HepG2 (cell line): ENCODE results near the gene UPF3B. TPM values are rescaled to one million over a fixed set of nuclear protein-coding genes. Genes with fewer than 3 reads are reported as not detected.

Experiments
- ATAC-seq: fragments of 200-7000 bp; cut with Tn5 transposase; 3 replicates; pipeline ENCODE4 v1.9.1; 2020; ENCODE audit warnings: mild to moderate bottlenecking, moderate library complexity
- BruUV-seq: library from RNA; stranded (reverse); fragments of 400-500 nt; replicated peaks from 2 replicates; lab custom pipeline; 2021; lab: Mats Ljungman, UMichigan
- CTCF ChIA-PET: fragments of 300-600 bp; formaldehyde crosslinking; extraction: SDS; loops from one replicate; lab custom pipeline; 2021; ENCODE audit warnings: low total read pairs, inconsistent platforms, low intra/inter-chr PET ratio; lab: Yijun Ruan, JAX
- POLR2A ChIA-PET: fragments of 350-600 bp; sonication (Branson Sonifier 250); formaldehyde crosslinking; loops from one replicate; lab custom pipeline; 2020; ENCODE audit warnings: antibody characterized with exemption, inconsistent platforms; lab: Yijun Ruan, JAX
- DNase-seq: peaks from one replicate; pipeline ENCODE4 v3.0.0-alpha.2; 2015; ENCODE audit warnings: low spot score
- FAIRE-seq: peaks from 3 replicates; lab custom pipeline; 2011; peaks lifted over from hg19 to GRCh38; lab: Jason Lieb, UNC
- H2AFZ ChIP-seq: one replicate; pipeline ENCODE4 v1.6.1; 2011; ENCODE audit warnings: low read length, inconsistent platforms
- H3K27ac ChIP-seq: fragments of 300-600 bp; 3 replicates; pipeline ENCODE4 v1.8.0; 2011; ENCODE audit warnings: mixed run types, mild to moderate bottlenecking, mixed read lengths, low read length, inconsistent platforms; ENCODE audit not compliant: insufficient read depth; ENCODE audit errors: extremely low read length
- H3K27me3 ChIP-seq, 2 experiments: fragments of 200-600 bp in 1 of 2; 2 replicates in 1 of 2; 3 replicates in 1 of 2; pipeline versions ENCODE4 v1.6.0 to v1.8.0; 2011; ENCODE audit warnings: low read length in 2 of 2, mild to moderate bottlenecking in 2 of 2, moderate library complexity in 2 of 2, inconsistent platforms in 1 of 2; ENCODE audit not compliant: insufficient read depth in 2 of 2, control insufficient read depth in 1 of 2
- H3K36me3 ChIP-seq, 2 experiments: fragments of 200-600 bp in 1 of 2; replicated peaks in 1 of 2; 2 replicates in 1 of 2; 3 replicates in 1 of 2; pipeline versions ENCODE4 v1.5.1 to v1.8.0; 2011; ENCODE audit warnings: low read length in 2 of 2, inconsistent platforms in 1 of 2; ENCODE audit not compliant: insufficient read depth in 2 of 2, control insufficient read depth in 1 of 2
- H3K4me1 ChIP-seq: 2 replicates; pipeline ENCODE4 v1.5.1; 2012; ENCODE audit warnings: low read length, inconsistent platforms; ENCODE audit not compliant: insufficient read depth
- H3K4me2 ChIP-seq: 2 replicates; pipeline ENCODE4 v1.6.0; 2011; ENCODE audit warnings: low read depth, low read length, inconsistent platforms
- H3K4me3 ChIP-seq, 3 experiments: fragments of 200-600 bp in 1 of 3; sonication (generic), shearing (Covaris generic) in 1 of 3; replicated peaks in 1 of 3; 2 replicates each; pipeline ENCODE4 v1.5.1; 2011 to 2016; ENCODE audit warnings: low read length in 3 of 3, inconsistent platforms in 2 of 3, low read depth in 2 of 3, mild to moderate bottlenecking in 2 of 3, control low read depth in 1 of 3, mixed read lengths in 1 of 3; ENCODE audit not compliant: insufficient read depth in 1 of 3
- H3K79me2 ChIP-seq: one replicate; pipeline ENCODE4 v1.6.1; 2011; ENCODE audit warnings: low read length, inconsistent platforms; ENCODE audit not compliant: insufficient read depth
- H3K9ac ChIP-seq: 2 replicates; pipeline ENCODE4 v1.6.0; 2011; ENCODE audit warnings: mild to moderate bottlenecking, low read depth, low read length, inconsistent platforms; ENCODE audit not compliant: insufficient read depth
- H3K9me3 ChIP-seq: 2 replicates; pipeline ENCODE4 v1.5.1; 2012; ENCODE audit warnings: mild to moderate bottlenecking, low read length
- H4K20me1 ChIP-seq: 2 replicates; pipeline ENCODE4 v1.6.0; 2011; ENCODE audit warnings: inconsistent platforms, mild to moderate bottlenecking, low read length, moderate library complexity; ENCODE audit not compliant: insufficient read depth
- ARNT2 ChIP-seq: sonication (generic); formaldehyde crosslinking; IDR thresholded peaks from 2 replicates; pipeline ENCODE4 v1.8.0; 2022; ENCODE audit warnings: mild to moderate bottlenecking, low read depth, missing genetic modification reagents, moderate library complexity
- CC2D1A ChIP-seq: sonication (generic); formaldehyde crosslinking; IDR thresholded peaks from 2 replicates; pipeline ENCODE4 v1.8.1; 2023; ENCODE audit warnings: mild to moderate bottlenecking, missing genetic modification reagents
- CREB1 ChIP-seq, 2 experiments: fragments of 450-650 bp in 1 of 2; IDR thresholded peaks; 2 replicates each; pipeline ENCODE4 v1.6.1; 2016 to 2017; ENCODE audit warnings: control low read depth in 1 of 2, mild to moderate bottlenecking in 1 of 2, missing compliant biosample characterization in 1 of 2, missing genetic modification characterization in 1 of 2
- ETS1 ChIP-seq: sonication (generic); formaldehyde crosslinking; IDR thresholded peaks from 2 replicates; pipeline ENCODE4 v1.4.0; 2020; ENCODE audit warnings: missing genetic modification reagents
- GZF1 ChIP-seq: sonication (generic); formaldehyde crosslinking; IDR thresholded peaks from 2 replicates; pipeline ENCODE4 v1.5.1; 2020; ENCODE audit warnings: mild to moderate bottlenecking, missing genetic modification reagents
- HMGXB4 ChIP-seq, 2 experiments: sonication (generic) in 1 of 2; formaldehyde crosslinking in 1 of 2; IDR thresholded peaks; 2 replicates each; pipeline versions ENCODE4 v1.4.0 to v1.6.1; 2018 to 2020; ENCODE audit warnings: missing genetic modification reagents in 2 of 2, borderline replicate concordance in 1 of 2, low read depth in 1 of 2, mild to moderate bottlenecking in 1 of 2, missing biosample characterization in 1 of 2
- HNRNPUL1 ChIP-seq: fragments of 200-400 bp; formaldehyde crosslinking; IDR thresholded peaks from 2 replicates; pipeline ENCODE4 v1.6.1; 2017; ENCODE audit warnings: low read depth, mild to moderate bottlenecking, low read length, moderate library complexity
- KAT2B ChIP-seq: fragments of 150-350 bp; IDR thresholded peaks from 2 replicates; pipeline ENCODE4 v1.6.1; 2014; ENCODE audit warnings: low read depth, low read length, borderline replicate concordance
- KAT8 ChIP-seq: IDR thresholded peaks from 2 replicates; pipeline ENCODE4 v1.6.1; 2016; ENCODE audit warnings: missing genetic modification reagents, missing compliant biosample characterization
- KLF9 ChIP-seq: IDR thresholded peaks from 2 replicates; pipeline ENCODE4 v1.6.1; 2016; ENCODE audit warnings: low read depth
- LCORL ChIP-seq, 2 experiments: fragments of 450-650 bp in 1 of 2; sonication (generic) in 1 of 2; formaldehyde crosslinking in 1 of 2; IDR thresholded peaks; 2 replicates each; pipeline versions ENCODE4 v1.5.0 to v1.6.1; 2017 to 2020; ENCODE audit warnings: antibody characterized with exemption in 1 of 2, missing genetic modification reagents in 1 of 2
- MBD4 ChIP-seq: IDR thresholded peaks from 2 replicates; pipeline ENCODE4 v1.6.1; 2012; ENCODE audit warnings: low read length, inconsistent platforms, borderline replicate concordance
- RFX1 ChIP-seq: fragments of 450-650 bp; IDR thresholded peaks from 2 replicates; pipeline ENCODE4 v1.6.1; 2017
- TCF12 ChIP-seq, 2 experiments: fragments of 450-650 bp in 1 of 2; sonication (generic) in 1 of 2; formaldehyde crosslinking in 1 of 2; IDR thresholded peaks; 2 replicates each; pipeline versions ENCODE4 v1.6.1 to v1.8.0; 2017 to 2022; ENCODE audit warnings: antibody characterized with exemption in 1 of 2, mild to moderate bottlenecking in 1 of 2, missing genetic modification reagents in 1 of 2, moderate library complexity in 1 of 2
- TP53 ChIP-seq: sonication (generic); formaldehyde crosslinking; conservative IDR thresholded peaks from 2 replicates; pipeline ENCODE4 v1.4.0; 2020; ENCODE audit warnings: missing genetic modification reagents
- ZNF30 ChIP-seq: sonication (generic); formaldehyde crosslinking; IDR thresholded peaks from 2 replicates; pipeline ENCODE4 v1.5.0; 2020; ENCODE audit warnings: mild to moderate bottlenecking, missing genetic modification reagents
- ZNF674 ChIP-seq: sonication (generic); formaldehyde crosslinking; IDR thresholded peaks from 2 replicates; pipeline ENCODE4 v1.5.0; 2020; ENCODE audit warnings: low read depth, mild to moderate bottlenecking, missing genetic modification reagents
- ZNF737 ChIP-seq: sonication (generic); formaldehyde crosslinking; IDR thresholded peaks from 2 replicates; pipeline ENCODE4 v1.5.0; 2020; ENCODE audit warnings: missing genetic modification reagents, mild to moderate bottlenecking, borderline replicate concordance
- WGBS: methylation state at CpG from one replicate; pipeline ENCODE4 v1.1.6; 2017; ENCODE audit warnings: low lambda C conversion rate; 5-methylcytosine and 5-hydroxymethylcytosine counted together
- in situ Hi-C: cut with HindIII; loops from 2 replicates; pipeline ENCODE4 v1.10.0; 2017; ENCODE audit warnings: low pct_unique_long_range_greater_than_20kb; ENCODE audit not compliant: extremely low pct_ligation_motif_present
- intact Hi-C: fragments of 100-400 bp; cut with micrococcal nuclease; formaldehyde crosslinking; loops from one replicate; pipeline ENCODE4 v1.10.0; 2022; ENCODE audit not compliant: unreplicated experiment
- polyA plus RNA-seq, 8 experiments: library from polyadenylated mRNA; depleted of rRNA in 3 of 8; stranded (reverse) in 7 of 8; unstranded in 1 of 8; fragments of >200 nt; fragmentation: Illumina TruSeq in 4 of 8; extraction: Trizol in 4 of 8; gene quantifications; 2 replicates each; pipeline versions ENCODE4 v1.2.1 to v1.2.3, GENCODE V29; 2011 to 2016; ENCODE audit warnings: low read depth in 4 of 8, missing spikeins in 1 of 8, mixed read lengths in 1 of 8; ENCODE audit not compliant: insufficient read depth in 1 of 8
- total RNA-seq, 5 experiments: library from RNA; depleted of rRNA; stranded (reverse); fragments of >200 nt; fragmentation: Illumina TruSeq; extraction: Trizol; gene quantifications; 2 replicates each; pipeline ENCODE4 v1.2.3, GENCODE V29; 2016; ENCODE audit warnings: low read depth in 1 of 5

The UPF3B gene
- total and polyA plus RNA-seq, 2 of the 13 experiments (the other 11 are each of a cell fraction or from before 2014, with no cell fraction given): 5.2 to 7.2 TPM

- BruUV-seq: no TSS peak
- 83% methylated on average over 6 of the region's 40 CpGs for WGBS
- Histone ChIP-seq H4K20me1 (no peaks in the 10 kb centered on the region), H3K9me3 (no peaks in the 10 kb centered on the region), H3K9ac (no peak overlapping the region), H3K36me3 (no peaks in the 10 kb centered on the region), H3K79me2 (peaks cover 6% of the 10 kb centered on the region), H3K4me3 (no peak overlapping the region), H3K27ac (no peak overlapping the region), H3K4me2 (peak overlapping the region; percentile 32; the same call in 1 of the 2 replicates), H2AFZ (no peak overlapping the region), H3K27me3 (no peaks in the 10 kb centered on the region; a peak in 1 of 5 replicates), H3K4me1 (no peaks in the 10 kb centered on the region)
- CTCF ChIA-PET: no interaction called here
- intact Hi-C loops (loop anchor here (2.0 to 5.0 kb wide), 2 partner anchors 47 to 364 kb away; partner anchors contain the start of gene ZBTB33), in situ Hi-C loops (no loop called here)
- peak; percentile 30 for FAIRE-seq
- peak; percentile 54 for DNase-seq
- peak; percentile 79 for ATAC-seq
- POLR2A ChIA-PET: interaction anchor here (0.6 to 1.4 kb wide), 2 partner anchors 96 to 194 kb away, joined by 3 to 4 read pairs; partner anchors contain the start of gene RPL39
- TF ChIP-seq RFX1: no peak
- TF ChIP-seq LCORL (IDR thresholded peaks at IDR 0.05): no peak
- TF ChIP-seq LCORL (CRISPR knock-in tag; IDR thresholded peaks at IDR 0.05): no peak
- TF ChIP-seq ETS1 (CRISPR knock-in tag): no peak
- no peak for TF ChIP-seq ZNF30 (CRISPR knock-in tag)
- no peak for TF ChIP-seq ZNF737 (CRISPR knock-in tag)
- no peak for TF ChIP-seq ZNF674 (CRISPR knock-in tag)
- TF ChIP-seq CC2D1A (CRISPR knock-in tag): no peak
- TF ChIP-seq HMGXB4 (CRISPR knock-in tag; IDR thresholded peaks at IDR 0.05; ENCODE audit: borderline replicate concordance in 1 of 2, low read depth in 1 of 2): peak in 1 of 2 experiments; percentile 61; a peak in 2 of 4 replicates
- TF ChIP-seq KAT2B: no peak
- no peak for TF ChIP-seq CREB1 (IDR thresholded peaks at IDR 0.05)
- TF ChIP-seq CREB1 (CRISPR knock-in tag; IDR thresholded peaks at IDR 0.05): no peak
- TF ChIP-seq KLF9 (CRISPR knock-in tag): no peak
- no peak for TF ChIP-seq MBD4
- TF ChIP-seq KAT8 (CRISPR knock-in tag): no peak
- no peak for TF ChIP-seq ARNT2 (CRISPR knock-in tag)
- TF ChIP-seq HNRNPUL1: no peak
- TF ChIP-seq TP53 (CRISPR knock-in tag): no peak
- no peak for TF ChIP-seq GZF1 (CRISPR knock-in tag)
- no peak for TF ChIP-seq TCF12 (IDR thresholded peaks at IDR 0.05)
- no peak for TF ChIP-seq TCF12 (CRISPR knock-in tag; IDR thresholded peaks at IDR 0.05)
Observed at GRCh38 chrX:119887721-119888425, 35.1 kb upstream of the UPF3B start.
